ENCODE results near the gene FAU.

Gene FAU

GRCh38 chr11:65107751-65108468, 14.0 kb downstream of the FAU start:
- DNase-seq (ENCODE audit: low read depth) = no peak

DNA sequence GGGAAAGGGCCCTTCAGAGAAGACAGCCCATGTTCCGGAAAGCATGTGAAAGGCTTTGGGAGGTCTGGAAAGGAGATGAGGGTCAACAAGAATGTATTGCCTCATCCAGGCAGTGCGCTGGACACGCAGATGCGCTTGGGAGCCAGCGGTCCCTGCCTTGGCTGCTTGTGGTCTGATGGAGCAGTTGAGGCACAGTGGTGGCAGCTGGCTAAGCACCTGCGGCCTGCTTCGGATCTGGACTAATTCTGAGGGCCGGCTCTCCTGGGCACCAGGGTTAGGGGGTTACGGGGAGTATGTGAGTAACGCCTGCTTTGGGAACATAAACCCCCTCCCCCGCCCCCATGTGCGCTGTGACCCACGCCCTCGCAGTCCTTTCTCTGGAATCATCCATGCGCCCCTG, 14.9 kb downstream of the FAU start:
- DNase-seq (ENCODE audit: low read depth) = no peak

GRCh38 chr11:65104628-65105027, 17.3 kb downstream of the FAU start:
- no peak for DNase-seq (ENCODE audit: low read depth)

DNA sequence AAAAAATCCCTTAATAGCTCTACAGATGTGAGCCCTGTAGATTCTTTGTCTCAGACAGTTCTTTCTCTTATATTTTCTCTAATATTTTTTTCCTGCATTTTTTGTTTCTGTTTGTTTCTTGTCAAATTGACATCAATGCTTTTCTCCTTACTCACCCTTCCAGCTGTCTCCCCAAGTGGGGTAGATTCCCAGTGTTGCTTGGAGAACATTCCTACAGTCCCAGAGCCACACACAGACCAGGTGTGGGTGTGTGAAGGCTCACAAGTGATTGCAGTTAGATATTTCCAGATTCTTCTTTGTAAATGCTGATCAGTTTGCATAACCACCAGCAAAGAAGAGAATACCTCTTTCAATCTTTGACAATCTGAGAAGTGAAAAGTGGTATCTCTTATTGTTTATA, 18.5 kb downstream of the FAU start:
- no peak for DNase-seq (ENCODE audit: low read depth)

- no peak for DNase-seq (ENCODE audit: low read depth)
Observed at GRCh38 chr11:65102142-65103095, 19.5 kb downstream of the FAU start.

GRCh38 chr11:65100674-65101350, 21.1 kb downstream of the FAU start:
- DNase-seq (ENCODE audit: low read depth) = no peak

DNA sequence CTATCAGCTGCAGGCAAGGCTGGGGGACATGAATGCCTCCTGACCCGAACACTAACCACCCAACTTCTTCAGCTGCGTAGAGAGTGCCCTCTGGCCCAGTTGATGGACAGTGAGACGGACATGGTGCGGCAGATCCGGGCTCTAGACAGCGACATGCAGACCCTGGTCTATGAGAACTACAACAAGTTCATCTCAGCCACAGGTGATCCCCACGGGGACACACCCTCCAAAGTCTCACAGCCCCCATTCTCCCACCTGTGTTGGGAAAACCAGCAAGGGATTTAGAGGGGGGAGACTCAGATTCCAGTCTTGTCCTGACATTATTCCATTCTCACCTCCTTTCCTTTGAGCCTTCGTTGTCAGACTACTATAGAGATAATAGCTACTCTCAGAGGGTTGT, 25.0 kb downstream of the FAU start:
- DNase-seq (ENCODE audit: low read depth) = no peak

DNA sequence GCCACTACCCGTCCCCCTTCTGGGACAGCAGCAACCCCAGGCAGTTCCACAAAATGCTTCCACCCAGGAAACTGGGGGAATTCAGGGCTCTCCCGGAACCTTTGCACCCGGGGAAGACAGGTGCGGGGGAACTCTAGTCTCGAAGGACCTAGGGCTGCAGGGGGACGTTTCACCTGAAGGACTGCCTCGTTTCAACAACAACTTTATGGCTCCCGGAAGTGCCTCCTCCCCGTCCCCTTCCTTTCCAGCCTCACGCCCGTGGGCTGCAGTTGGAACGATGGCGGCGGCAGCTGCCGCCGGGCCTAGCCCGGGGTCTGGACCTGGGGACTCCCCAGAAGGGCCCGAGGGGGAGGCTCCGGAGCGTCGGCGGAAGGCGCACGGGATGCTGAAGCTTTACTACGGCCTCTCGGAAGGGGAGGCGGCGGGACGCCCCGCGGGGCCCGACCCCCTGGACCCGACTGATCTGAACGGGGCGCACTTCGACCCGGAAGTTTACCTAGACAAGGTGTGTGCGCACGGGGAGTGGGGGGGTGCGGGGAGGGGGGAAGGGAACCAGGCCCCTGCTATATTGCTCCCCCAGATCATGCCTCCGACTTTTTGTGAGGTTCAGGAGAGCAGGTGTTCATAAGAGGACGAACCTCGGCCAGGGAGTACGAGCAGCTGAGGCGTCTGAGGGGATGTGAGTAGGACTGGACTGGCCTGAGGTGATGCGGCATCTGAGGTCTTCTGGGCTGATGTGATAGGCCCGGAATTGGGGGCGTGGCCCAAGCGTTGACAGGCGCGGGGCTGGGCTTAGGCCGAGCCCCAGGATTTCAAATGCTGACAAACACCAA, 25.7 kb downstream of the FAU start, which contains the start of gene VPS51:
Gene VPS51 (plus strand): TSS at position 241 of the 833 bp plus-strand sequence. CDS start 37 bp downstream, at position 278.
- DNase-seq (ENCODE audit: low read depth) = peak; percentile 80

DNA sequence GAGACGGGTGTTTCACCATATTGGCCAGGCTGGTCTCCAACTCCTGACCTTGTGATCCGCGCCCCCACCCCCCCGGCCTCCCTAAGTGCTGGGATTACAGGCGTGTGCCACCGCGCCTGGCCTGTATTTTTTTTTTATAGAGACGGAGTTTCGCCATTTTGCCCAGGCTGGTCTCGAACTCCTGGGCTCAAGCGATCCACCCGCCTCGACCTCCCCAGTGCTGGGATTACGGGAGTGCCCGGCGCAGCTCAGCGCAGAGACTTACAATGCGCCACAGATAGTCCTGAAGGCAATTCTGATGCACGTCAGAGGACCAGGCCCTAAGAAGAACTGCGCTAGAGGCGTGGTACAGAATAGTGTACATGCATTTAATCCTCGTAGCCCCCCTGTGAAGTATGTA, 26.5 kb downstream of the FAU start:
- no peak for DNase-seq (ENCODE audit: low read depth)

DNA sequence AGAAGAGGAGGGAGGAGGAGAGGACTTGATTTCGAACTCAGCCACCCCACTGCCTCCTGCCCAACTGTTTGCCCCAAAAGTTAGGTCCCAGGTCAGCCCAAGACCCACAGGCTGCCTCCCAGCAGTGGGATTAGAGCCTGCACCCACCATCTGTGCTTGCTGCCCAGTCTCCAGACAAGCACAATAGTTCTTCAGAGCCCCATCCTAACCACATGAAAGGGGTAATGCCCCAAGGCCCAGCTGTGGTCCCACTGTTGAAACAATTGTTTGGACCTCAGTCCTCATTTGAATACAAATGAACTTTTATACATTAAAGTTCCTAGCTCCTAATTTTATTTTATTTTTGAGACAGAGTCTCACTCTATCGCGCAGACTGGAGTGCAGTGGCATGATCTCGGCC, 31.3 kb downstream of the FAU start:
- DNase-seq (ENCODE audit: low read depth) = no peak

DNA sequence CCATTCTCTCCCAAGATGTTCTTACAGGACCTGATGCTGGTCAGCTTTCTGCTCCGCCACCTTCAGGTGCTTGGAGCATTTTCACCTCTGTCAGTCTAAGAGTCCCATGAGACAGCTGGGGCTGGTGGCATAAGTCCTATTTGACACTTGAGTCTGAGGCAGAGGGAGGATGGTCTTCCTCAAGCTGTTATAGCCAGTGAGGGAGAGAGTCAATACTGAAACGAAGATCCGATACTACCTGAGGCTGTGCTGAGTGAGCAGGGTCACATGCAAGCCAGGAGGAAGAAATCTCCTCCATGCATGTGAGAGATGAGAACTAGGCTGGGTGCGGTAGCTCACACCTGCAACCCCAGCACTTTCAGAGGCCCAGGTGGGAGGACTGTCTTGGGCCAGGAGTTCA, 32.3 kb downstream of the FAU start:
- DNase-seq (ENCODE audit: low read depth) = no peak

DNA sequence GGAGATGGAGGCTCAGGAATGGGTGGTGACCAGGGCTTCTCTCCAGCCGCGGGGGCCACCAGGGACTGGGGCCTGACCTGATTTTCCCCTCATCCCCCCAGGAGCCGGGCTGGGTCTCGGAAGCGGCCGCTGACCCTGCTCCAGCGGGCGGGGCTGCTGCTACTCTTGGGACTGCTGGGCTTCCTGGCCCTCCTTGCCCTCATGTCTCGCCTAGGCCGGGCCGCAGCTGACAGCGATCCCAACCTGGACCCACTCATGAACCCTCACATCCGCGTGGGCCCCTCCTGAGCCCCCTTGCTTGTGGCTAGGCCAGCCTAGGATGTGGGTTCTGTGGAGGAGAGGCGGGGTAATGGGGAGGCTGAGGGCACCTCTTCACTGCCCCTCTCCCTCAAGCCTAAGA, 34.1 kb downstream of the FAU start:
- DNase-seq (ENCODE audit: low read depth) = no peak

- DNase-seq (ENCODE audit: low read depth) = no peak
Observed at GRCh38 chr11:65087216-65087615, 34.7 kb downstream of the FAU start.

- DNase-seq (ENCODE audit: low read depth) = no peak
Observed at GRCh38 chr11:65086809-65087208, 35.1 kb downstream of the FAU start.

DNA sequence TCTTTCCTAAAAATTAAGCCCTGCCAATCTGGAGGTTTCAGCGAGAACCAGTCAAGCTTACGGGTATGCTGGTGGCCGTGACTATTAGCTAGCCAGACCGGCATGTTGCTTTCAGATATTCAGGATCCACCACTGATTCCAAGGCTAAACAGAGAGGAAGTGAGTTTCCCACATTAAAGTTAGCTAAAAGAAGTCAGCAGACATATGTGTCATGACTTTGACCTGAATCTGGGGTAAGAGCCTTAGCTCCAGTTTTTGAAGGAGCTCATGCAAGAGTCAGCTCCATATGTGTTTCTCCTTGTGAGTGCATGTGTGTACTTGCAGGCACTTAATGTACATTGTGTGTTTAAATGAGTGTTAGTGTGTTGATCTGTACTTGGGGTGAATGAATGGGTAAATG, 36.5 kb downstream of the FAU start:
- no peak for DNase-seq (ENCODE audit: low read depth)

DNA sequence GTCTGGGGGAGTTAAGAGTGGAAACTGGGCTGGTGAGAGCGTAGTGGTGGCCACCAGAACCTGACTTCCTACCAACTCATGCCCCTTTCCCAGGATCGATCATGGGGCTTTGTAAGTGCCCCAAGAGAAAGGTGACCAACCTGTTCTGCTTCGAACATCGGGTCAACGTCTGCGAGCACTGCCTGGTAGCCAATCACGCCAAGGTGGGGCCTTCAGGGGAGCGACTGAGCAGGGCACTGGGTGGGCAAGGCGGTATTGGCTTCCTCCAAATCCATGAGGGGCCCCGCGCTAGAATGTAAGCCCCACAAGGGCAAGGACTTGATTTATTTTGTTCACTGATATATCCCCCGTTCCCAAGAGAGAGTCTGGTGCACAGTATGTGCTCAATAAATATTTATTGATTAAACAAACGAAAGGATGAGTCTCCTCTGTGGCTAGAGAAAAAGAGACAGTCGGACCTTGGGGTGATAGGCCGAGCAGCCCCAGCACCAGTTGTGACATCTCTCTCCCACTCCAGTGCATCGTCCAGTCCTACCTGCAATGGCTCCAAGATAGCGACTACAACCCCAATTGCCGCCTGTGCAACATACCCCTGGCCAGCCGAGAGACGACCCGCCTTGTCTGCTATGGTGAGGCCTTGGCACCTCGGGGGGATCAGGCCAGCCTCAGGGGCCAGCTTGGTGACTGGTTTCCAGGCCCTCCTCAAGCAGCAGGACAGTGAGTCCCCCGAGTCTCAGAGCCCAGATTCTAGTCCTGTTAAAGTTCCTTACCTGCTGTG, 37.1 kb downstream of the FAU start:
- no peak for DNase-seq (ENCODE audit: low read depth)

DNA sequence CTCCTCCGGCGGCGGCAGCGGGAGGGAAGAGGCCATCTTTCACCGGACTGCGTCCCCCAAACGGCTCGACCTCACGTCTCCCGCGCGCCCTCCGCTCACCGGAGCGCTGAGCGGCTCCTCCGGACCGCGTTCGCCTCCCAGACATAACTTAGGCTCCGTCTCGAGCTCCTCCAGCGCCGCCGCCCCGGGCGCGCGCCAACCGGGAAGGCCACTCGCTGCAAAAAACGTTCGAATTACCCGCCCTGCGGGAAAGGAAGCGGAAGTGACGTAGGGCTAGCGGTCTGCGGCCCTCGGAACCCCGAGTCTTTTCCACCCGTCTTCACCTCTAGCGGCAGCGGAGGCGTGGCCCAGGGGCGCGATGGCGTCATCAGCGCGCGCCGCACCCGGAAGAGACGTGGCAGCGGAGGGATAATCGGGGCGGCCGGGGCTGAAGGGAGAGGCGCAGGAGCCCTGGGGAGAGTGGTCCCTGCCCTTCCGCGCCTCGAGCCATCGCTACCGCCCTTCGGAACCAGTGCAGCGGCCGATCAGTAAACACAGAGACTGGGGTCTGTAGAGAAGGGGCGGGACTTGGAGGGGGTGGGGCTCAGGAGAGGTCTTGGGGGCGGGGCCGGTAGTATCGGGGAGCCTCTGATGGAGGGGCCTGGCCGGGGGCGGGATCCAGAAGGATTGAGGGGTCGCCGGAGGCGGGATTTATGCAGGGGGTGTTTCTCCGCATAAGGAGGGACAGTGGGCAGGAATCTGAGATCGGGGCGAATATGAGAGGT, 37.9 kb downstream of the FAU start, which contains the start of the genes CDCA5 and ZFPL1:
Gene CDCA5 (minus strand): TSS at position 207 of the 764 bp plus-strand sequence. CDS start 62 bp downstream, at position 145.
Gene ZFPL1 (plus strand): TSS at position 389 of the 764 bp plus-strand sequence. CDS start 477 bp downstream, outside the sequence.
- DNase-seq (ENCODE audit: low read depth) = peak; percentile 92

- no peak for DNase-seq (ENCODE audit: low read depth)
Observed at GRCh38 chr11:65083134-65083833, 38.6 kb downstream of the FAU start.

GRCh38 chr11:65078786-65079342, 43.1 kb downstream of the FAU start:
- DNase-seq (ENCODE audit: low read depth) = no peak
